GM12873 (cell line): ENCODE data around the gene SUZ12.

ENCODE experiments used
- TF ChIP-seq, protein P1 (sequence below): IDR thresholded peaks from 2 replicates; pipeline ENCODE4 v1.5.1; 2012; ENCODE audit warnings: low read depth, mild to moderate bottlenecking, moderate library complexity, low read length, control low read depth; ENCODE audit not compliant: insufficient read depth; ENCODE audit errors: missing control alignments

SUZ12 gene

DNA sequence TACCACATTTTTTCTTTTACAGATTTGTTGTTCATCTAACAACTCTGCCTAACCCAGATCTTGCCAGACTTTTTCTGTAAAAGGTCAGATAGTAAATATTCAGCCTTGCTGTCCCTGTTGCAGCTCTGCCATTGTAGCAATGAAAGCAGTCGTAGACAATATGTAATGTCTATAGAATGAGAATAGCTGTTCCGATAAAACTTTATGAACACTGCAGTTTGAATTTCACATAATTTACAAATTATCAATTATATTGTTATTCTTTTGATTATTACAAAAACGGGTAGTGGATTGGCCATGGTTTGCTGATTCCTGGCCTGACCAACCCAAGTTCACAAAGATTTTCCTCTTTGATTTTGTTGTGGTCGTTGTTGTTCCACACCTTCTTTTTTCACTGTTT lies 73.3 kb downstream of the SUZ12 start:
- TF ChIP-seq, protein P1, sequence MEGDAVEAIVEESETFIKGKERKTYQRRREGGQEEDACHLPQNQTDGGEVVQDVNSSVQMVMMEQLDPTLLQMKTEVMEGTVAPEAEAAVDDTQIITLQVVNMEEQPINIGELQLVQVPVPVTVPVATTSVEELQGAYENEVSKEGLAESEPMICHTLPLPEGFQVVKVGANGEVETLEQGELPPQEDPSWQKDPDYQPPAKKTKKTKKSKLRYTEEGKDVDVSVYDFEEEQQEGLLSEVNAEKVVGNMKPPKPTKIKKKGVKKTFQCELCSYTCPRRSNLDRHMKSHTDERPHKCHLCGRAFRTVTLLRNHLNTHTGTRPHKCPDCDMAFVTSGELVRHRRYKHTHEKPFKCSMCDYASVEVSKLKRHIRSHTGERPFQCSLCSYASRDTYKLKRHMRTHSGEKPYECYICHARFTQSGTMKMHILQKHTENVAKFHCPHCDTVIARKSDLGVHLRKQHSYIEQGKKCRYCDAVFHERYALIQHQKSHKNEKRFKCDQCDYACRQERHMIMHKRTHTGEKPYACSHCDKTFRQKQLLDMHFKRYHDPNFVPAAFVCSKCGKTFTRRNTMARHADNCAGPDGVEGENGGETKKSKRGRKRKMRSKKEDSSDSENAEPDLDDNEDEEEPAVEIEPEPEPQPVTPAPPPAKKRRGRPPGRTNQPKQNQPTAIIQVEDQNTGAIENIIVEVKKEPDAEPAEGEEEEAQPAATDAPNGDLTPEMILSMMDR = no peak

DNA sequence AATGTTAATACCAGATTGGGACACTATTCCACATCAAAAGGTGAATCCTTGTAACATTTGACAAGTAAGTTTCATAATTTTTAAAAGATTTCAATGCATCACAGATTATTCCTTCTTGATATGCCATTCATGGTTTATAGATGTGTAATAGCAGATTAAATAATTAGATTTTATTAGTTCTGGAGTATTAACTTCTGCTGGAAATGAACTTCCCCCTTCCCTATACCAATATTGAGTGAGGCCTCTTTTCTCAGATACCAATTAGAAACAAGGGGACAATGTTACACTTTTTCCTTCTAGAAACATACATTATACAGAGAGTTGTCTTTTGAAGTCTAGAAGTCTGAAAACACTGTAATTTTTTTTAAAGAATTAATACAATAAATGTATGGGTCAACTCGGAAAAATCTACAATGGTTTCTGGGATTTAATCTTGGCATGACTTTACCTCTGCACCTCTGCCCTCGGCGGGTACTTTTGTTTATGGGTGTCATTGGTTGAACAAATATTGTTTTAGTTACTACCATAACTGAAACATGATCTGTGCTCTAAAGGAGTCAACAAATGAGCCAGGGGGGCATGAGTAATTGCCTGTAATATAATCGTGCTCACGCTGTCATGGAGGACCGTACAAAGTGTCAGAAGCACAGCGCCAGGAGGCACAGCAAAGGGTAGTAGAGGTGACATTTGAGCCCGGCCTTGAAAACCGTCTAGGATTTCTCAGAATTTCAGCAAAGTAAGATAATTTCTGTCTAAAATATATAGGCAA lies 78.6 kb downstream of the SUZ12 start:
- TF ChIP-seq, protein P1 = no peak

DNA sequence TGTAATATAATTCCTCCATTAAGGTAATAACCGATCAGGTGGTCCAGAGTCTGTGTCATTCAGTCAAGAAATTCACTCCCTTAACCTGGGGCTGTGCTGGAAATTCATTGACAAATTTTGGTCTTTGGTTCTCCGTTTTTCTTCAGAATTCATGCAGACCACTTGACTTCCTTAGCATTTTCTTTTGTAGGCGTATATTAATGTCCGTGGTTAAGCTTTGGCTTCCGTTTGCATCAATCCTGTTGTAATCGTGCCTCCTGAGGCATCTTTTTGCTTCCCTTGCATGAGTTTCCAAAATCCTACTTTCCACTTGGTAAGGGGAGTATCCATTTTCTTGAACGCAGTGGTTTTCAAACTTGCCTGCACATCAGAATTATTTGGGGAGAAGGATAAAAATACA lies 79.4 kb downstream of the SUZ12 start:
- TF ChIP-seq, protein P1 = no peak

DNA sequence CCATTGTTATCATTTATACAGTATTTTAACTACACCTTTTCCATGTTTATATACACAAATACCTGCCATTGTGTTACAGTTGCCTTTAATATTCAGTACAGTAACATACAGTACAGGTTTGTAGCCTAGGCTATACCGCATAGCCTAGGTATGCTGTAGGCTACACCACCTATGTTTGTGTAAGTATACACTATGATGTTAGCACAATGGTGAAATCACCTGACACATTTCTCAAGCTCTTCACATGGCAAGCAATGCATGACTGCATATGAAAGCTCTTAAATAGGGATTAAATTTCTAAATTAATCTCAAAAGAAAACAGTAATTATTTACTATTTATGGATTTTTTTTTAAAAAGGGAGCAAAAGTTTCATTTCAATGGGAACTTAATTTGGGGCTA lies 82.4 kb downstream of the SUZ12 start:
- TF ChIP-seq, protein P1 = no peak

DNA sequence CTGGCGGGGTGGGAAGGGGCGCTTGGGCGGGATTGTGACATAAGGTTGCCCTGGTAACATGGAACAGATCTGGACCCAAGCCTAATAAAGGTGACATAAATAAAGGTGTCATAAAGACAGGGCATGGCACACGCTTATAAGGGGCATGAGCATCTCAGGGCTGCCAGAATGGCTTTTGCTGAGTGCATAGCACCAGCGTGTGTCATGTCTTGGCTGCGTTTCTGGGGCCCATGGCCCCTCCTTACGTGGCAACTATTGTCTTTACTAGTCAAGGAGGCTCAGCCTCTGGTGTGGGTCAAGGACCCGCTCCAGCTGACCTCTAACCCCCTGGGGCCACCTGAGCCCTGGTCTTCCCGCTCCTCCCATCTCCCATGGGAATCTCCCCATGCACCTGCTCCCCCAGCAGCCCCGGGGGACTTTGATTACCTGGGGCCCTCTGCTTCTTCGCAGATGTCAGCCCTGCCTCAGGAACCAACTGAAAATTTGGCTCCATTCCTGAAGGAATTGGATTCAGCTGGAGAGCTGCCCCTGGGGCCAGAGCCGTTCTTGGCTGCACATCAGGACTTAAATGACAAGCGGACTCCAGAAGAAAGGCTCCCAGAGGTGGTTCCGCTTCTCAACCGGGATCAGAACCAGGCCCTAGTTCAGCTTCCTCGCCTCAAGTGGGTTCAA lies 84.3 kb downstream of the SUZ12 start:
- TF ChIP-seq, protein P1 = no peak

DNA sequence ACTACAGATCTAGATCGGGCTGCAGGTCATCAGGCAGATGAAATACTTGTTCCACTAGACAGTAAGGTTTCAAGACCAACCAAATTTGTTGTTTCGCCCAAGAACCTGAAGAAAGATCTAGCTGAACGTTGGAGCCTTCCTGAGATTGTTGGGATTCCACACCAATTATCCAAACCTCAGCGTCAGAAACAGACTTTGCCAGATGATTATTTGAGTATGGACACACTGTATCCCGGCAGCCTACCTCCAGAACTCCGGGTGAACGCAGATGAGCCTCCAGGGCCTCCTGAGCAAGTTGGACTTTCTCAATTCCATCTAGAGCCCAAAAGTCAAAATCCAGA lies 84.8 kb downstream of the SUZ12 start:
- TF ChIP-seq, protein P1 = no peak

DNA sequence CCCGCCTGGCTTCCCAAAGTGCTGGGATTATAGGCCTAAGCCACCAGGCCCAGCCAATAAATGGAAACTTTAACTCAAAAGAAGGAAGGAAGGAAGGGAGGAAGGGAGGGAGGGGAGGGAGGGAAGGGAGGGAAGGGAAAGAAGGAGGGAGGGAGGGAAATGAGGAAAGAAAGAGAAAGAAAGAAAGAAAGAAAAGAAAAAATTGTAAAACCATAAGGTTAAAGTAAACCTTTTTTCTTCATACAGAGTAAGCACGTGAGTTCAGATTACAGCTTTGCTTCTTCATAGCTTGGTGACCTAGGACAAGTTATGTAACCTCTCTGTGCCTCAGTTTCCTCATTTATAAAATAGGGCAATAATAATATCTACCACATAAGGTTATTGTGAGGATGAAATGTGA lies 96.4 kb downstream of the SUZ12 start:
- TF ChIP-seq, protein P1 = no peak
